ENCODE data around the gene SCAP. TPM values are rescaled to one million over a fixed set of nuclear protein-coding genes. Genes with fewer than 3 reads are reported as not detected.

SCAP gene
- total and polyA plus RNA-seq, 7 donors, result 18.9 to 47.5 (median 34.7) TPM

DNA sequence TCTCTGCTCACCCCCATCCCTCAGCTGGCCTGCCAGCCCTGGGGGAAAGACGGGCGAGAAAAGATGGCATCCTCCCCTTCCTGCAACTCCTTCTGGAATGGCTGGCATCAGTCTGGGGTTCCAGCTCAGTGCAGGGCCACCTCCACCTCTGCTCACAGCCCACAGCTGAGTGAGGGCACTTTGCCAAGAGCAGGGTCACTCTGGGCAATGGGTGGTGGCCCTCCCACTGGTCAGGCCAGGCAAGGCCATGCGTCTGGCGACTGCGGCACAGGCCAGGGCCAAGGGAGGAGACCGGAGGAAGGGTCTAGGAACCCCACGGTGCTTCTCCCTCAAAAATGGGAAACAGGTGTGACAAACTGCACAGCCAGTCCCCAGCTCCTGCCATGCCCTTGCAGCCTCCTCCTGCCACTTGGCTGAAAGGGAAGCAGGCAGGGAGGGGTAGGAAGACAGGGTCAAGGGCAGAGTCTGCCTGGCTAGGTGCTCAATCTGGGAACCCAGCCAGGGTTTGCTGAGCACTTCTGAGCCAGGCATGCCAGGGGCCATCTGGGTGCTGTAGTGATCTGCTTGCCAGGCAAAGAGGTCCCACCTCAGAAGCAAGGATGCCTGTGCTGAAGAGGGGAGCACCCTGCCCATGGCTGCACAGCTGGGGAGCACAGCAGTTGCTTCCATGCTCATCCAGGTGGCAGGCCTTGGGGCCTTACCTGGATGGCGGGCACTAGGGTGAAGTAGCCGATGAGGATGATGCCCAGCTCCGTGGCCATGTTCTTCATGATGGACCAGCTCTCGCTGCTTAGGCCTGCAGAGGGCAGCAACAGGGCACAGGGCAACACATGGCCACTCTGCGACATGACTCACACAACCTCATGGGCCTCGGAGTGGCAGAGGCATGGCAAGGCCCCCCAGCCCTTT lies 53.7 kb downstream of the SCAP start:
- WGBS, 3 donors, result 48 to 60% (median 56%) methylated on average over 13 of the region's 13 CpGs
- H3K27me3 ChIP-seq (ENCODE audit: insufficient read depth in 3 of 3, low read length in 2 of 3), result no peaks in the 10 kb centered on the region
- ATAC-seq (peak; percentile 68 to 79 (median 74)), DNase-seq (peak; percentile 58 to 81)
- H3K4me1 ChIP-seq, result peaks cover 13% of the 10 kb centered on the region
- intact Hi-C loops (cut with DNase I), result loop anchor here (1.0 to 2.0 kb wide), 2 partner anchors 54 to 55 kb away; no protein-coding TSS in a partner anchor
- H3K4me3 ChIP-seq, result no peak overlapping the region
- peaks cover 2 to 82% of the 10 kb centered on the region in 2 donors for H3K36me3 ChIP-seq (ENCODE audit: insufficient read depth in 1 of 2, low read depth in 1 of 2)
- peak overlapping the region; percentile 74 for H3K27ac ChIP-seq
- TF ChIP-seq, protein P1, sequence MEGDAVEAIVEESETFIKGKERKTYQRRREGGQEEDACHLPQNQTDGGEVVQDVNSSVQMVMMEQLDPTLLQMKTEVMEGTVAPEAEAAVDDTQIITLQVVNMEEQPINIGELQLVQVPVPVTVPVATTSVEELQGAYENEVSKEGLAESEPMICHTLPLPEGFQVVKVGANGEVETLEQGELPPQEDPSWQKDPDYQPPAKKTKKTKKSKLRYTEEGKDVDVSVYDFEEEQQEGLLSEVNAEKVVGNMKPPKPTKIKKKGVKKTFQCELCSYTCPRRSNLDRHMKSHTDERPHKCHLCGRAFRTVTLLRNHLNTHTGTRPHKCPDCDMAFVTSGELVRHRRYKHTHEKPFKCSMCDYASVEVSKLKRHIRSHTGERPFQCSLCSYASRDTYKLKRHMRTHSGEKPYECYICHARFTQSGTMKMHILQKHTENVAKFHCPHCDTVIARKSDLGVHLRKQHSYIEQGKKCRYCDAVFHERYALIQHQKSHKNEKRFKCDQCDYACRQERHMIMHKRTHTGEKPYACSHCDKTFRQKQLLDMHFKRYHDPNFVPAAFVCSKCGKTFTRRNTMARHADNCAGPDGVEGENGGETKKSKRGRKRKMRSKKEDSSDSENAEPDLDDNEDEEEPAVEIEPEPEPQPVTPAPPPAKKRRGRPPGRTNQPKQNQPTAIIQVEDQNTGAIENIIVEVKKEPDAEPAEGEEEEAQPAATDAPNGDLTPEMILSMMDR (IDR thresholded peaks at IDR 0.05), result peak; percentile 40
- H3K9me3 ChIP-seq, result no peaks in the 10 kb centered on the region

DNA sequence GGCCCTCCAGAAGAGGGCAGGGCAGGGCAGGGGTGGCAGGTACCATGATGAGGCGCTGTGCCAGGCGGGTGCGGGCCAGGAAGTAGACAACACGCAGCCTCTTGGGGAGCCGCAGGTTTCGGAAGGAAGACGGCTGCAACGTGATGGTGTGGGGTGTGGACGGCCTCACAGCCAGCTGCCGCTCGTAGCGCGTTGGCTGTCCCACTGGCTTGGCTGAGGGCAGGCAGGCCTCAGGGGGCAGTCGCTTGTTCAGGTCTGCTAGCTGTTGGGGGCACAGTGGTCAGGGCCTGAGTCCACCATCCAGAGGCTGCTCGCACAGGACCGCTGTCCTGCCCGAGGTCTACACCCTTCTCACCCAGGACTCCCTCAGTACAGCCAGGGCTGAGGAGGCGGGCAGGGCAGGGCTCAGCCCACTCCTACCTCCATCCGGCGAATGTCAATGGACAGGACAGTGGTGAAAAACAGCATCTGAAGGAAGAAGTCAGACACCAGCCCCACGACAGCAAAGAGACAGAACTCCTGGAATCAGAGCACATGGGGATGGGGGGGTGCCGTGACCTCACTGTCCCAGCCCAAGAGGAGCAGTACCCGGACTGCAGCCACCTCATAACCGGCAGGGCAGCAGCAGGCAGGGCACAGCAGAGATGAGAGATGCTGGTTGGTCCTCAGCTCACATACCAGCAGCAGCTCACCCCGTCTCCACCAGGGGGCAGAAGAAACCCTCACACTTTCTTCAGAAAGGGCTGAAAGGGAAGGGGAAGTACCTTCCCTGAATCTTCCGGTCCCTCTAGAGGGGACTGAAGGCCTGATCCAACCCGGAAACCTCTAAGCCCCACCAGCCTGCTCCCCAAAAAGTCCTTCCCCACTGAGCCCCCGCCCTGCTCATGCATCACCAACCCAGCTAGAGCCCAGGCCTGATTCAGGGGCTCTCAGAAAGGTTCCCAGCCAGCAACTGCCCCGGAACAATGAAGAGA lies 54.9 kb downstream of the SCAP start:
- no peaks in the 10 kb centered on the region for H3K9me3 ChIP-seq
- H3K27ac ChIP-seq, result peak overlapping the region; percentile 74
- TF ChIP-seq, protein P1 (IDR thresholded peaks at IDR 0.05), result peak; percentile 92
- peak; percentile 69 to 84 (median 76) for ATAC-seq
- no peak overlapping the region for H3K4me3 ChIP-seq
- no peaks in the 10 kb centered on the region for H3K27me3 ChIP-seq (ENCODE audit: insufficient read depth in 3 of 3, low read length in 2 of 3)
- DNase-seq, result peak; percentile 86 to 92
- intact Hi-C loops (cut with DNase I), result loop anchor here (1.0 to 2.0 kb wide), 2 partner anchors 56 kb away; no protein-coding TSS in a partner anchor
- peaks cover 13% of the 10 kb centered on the region for H3K4me1 ChIP-seq
- WGBS, 3 donors, result 72 to 73% (median 72%) methylated on average over 27 to 29 of the region's 29 CpGs
- H3K36me3 ChIP-seq (ENCODE audit: insufficient read depth in 1 of 2, low read depth in 1 of 2), result peaks cover 2 to 79% of the 10 kb centered on the region in 2 donors

DNA sequence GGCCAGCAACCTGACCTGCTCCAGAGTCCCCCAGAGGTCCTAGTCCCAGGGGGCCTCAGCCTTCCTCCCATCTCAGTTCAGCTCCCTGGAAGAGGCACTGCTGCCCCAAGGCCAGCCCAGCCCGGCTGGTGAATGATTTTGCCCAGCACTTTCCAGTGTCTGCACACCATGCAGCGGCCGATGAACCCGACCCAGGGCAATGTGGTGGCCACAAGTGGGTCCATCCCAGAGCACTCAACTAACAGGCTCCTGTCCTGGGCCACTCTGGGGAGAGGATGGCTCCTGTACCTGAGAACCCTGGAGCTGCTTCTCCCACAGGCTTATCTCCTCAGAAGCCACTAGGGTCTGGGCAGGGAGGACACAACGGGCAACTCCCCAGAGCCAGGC lies 55.7 kb downstream of the SCAP start:
- Histone ChIP-seq H3K4me1 (peaks cover 13% of the 10 kb centered on the region), H3K27ac (no peak overlapping the region), H3K36me3 (ENCODE audit: insufficient read depth in 1 of 2, low read depth in 1 of 2) (peaks cover 0 to 79% of the 10 kb centered on the region in 2 donors), H3K9me3 (no peaks in the 10 kb centered on the region), H3K4me3 (no peak overlapping the region), H3K27me3 (ENCODE audit: insufficient read depth in 3 of 3, low read length in 2 of 3) (no peaks in the 10 kb centered on the region)
- 90 to 94% (median 93%) methylated on average over 5 of the region's 5 CpGs for WGBS, 3 donors
- DNase-seq, result no peak
- intact Hi-C loops (cut with DNase I), result loop anchor here in 1 of 2 donors (2.0 kb wide), 1 partner anchor 57 kb away; no protein-coding TSS in a partner anchor
- TF ChIP-seq, protein P1 (IDR thresholded peaks at IDR 0.05), result no peak
- ATAC-seq, result no peak

DNA sequence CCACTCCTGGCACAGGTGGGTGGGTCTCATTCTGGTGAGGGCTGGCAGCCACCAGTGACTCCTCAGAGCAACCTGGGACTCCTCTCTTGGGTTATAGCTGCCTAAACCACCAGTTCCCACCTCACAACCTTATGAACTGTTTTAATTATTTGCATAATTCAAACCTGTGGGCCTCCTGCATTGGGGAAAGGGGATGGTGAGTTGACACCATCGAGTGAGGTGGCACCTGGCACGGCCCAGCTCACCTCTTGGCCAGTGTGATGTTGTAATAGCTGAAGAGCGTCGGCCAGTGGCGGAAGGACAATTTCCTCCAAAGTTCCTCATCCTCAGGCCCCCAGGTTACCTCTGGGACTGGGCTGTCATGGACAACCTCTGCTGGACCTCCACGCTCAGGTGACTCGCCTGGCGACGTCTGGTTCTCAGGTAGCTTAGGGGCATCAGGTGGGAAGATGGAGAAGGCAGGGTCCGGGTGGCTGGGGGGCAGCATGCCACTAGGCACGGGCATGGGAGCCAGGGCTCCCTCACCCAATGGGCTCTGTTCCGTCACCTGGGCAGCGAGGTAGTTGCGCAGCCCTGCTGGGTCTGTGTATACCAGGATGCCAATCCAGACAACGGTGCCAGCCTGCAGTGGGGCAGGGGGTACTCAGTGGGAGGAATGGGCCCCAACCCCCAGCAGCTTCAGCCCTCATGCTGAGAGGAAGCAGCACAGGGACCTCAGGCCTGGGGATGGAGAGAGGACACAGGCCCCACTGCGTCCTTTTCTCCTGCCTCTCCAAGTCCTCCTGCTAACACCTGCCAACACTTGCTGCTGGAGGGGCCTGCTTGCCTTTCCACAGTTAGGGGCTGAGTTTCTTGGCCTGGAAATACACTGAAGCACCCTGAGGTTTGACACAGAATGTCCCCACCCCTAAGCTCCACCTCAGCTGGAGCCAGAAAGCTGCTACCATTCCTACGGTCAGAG lies 56.4 kb downstream of the SCAP start:
- Histone ChIP-seq H3K9me3 (no peaks in the 10 kb centered on the region), H3K27me3 (ENCODE audit: insufficient read depth in 3 of 3, low read length in 2 of 3) (no peaks in the 10 kb centered on the region), H3K36me3 (ENCODE audit: insufficient read depth in 1 of 2, low read depth in 1 of 2) (peaks cover 0 to 79% of the 10 kb centered on the region in 2 donors), H3K4me3 (no peak overlapping the region), H3K4me1 (peaks cover 13% of the 10 kb centered on the region), H3K27ac (no peak overlapping the region)
- DNase-seq, result no peak
- WGBS, 3 donors, result 87 to 90% (median 88%) methylated on average over 17 of the region's 17 CpGs
- TF ChIP-seq, protein P1 (IDR thresholded peaks at IDR 0.05), result no peak
- ATAC-seq, result no peak
- intact Hi-C loops (cut with DNase I), result loop anchor here in 1 of 2 donors (2.0 kb wide), 1 partner anchor 57 kb away; no protein-coding TSS in a partner anchor
